DOHH2 (cell line): ENCODE measurements around the gene AFF1.

Experiments
- EZH2phosphoT487 ChIP-seq: fragments of 200-600 bp; sonication (generic); IDR thresholded peaks from 2 replicates; pipeline ENCODE4 v1.6.1; 2017; ENCODE audit warnings: borderline replicate concordance, mild to moderate bottlenecking, antibody characterized with exemption, low read length, moderate library complexity, mixed read lengths
- TF ChIP-seq, protein P1 (sequence below): fragments of 200-600 bp; sonication (generic); IDR thresholded peaks from one replicate; pipeline ENCODE4 v1.5.1; 2014; ENCODE audit warnings: antibody characterized with exemption, mild to moderate bottlenecking, low read depth, low read length; ENCODE audit not compliant: poor library complexity, severe bottlenecking

- TF ChIP-seq, protein P1, sequence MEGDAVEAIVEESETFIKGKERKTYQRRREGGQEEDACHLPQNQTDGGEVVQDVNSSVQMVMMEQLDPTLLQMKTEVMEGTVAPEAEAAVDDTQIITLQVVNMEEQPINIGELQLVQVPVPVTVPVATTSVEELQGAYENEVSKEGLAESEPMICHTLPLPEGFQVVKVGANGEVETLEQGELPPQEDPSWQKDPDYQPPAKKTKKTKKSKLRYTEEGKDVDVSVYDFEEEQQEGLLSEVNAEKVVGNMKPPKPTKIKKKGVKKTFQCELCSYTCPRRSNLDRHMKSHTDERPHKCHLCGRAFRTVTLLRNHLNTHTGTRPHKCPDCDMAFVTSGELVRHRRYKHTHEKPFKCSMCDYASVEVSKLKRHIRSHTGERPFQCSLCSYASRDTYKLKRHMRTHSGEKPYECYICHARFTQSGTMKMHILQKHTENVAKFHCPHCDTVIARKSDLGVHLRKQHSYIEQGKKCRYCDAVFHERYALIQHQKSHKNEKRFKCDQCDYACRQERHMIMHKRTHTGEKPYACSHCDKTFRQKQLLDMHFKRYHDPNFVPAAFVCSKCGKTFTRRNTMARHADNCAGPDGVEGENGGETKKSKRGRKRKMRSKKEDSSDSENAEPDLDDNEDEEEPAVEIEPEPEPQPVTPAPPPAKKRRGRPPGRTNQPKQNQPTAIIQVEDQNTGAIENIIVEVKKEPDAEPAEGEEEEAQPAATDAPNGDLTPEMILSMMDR, result no peak
- no peak for TF ChIP-seq EZH2phosphoT487
Measured at GRCh38 chr4:87105101-87105845, 170.5 kb downstream of the AFF1 start.
